ENCODE measurements around the gene PLXNA2.

The PLXNA2 gene

DNA sequence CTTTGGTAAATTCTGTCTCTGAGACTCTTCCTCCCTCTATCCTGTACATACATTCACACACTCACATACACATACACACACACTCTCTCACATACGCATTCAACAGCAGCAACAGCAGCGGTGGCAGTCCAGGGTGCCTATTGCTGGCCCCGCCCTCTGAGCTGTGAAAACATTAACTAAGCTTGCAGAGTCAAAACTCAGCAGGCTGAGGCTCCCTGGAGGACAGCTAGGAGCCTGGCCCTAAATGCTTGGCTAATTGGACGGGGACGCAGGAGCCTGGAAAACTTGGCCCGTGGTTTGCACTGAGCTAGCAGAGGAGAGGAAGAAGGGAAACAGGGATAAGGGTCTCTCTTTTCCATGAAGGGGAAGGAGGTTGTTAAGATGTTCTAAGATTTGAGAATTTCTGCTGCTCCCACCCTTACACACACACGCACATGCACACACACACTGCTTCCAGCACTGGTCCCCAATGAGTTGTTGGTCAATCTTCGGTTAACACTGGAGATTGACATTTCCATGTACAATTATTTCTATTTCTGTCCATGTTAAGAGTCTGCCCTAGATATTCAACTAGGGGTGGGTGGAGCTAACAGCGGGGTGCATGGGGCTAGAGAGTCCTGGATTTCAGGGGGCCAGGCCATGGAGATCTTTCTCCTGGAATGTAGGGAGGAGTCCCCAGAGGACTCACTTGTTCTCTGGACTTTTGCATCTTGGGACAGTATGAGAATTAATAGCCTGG, 94.2 kb downstream of the PLXNA2 start:
- in situ Hi-C loops (cut with MboI; ENCODE audit: low sequenced_read_pairs), result no loop called here

GRCh38 chr1:208149213-208149612, 95.0 kb downstream of the PLXNA2 start:
- in situ Hi-C loops (cut with MboI; ENCODE audit: low sequenced_read_pairs), result no loop called here

- in situ Hi-C loops (cut with MboI; ENCODE audit: low sequenced_read_pairs), result no loop called here
Measured at GRCh38 chr1:208148380-208148779, 95.8 kb downstream of the PLXNA2 start.

DNA sequence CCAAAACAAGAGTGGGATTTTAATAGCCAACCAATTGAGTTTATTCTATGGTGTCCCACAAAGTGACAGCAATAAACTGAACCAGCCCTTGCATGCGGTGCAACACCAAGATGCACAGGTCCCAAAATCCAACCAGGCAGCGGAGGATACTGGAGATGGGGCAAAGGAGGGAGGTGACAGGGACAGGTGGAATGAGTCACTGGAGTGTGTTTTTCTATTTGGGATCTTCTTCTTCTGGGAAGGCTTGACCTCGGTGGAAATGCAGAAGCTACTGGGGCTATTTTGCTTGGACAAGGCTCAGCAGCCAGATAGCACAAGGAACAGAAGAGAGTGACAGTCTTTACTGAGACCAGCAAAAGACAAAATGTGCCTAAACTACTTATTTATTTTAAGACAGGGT, 97.5 kb downstream of the PLXNA2 start:
- in situ Hi-C loops (cut with MboI; ENCODE audit: low sequenced_read_pairs), result no loop called here

GRCh38 chr1:208145167-208145566, 99.0 kb downstream of the PLXNA2 start:
- in situ Hi-C loops (cut with MboI; ENCODE audit: low sequenced_read_pairs), result no loop called here

GRCh38 chr1:208142590-208143382, 101.4 kb downstream of the PLXNA2 start:
- in situ Hi-C loops (cut with MboI; ENCODE audit: low sequenced_read_pairs), result no loop called here

DNA sequence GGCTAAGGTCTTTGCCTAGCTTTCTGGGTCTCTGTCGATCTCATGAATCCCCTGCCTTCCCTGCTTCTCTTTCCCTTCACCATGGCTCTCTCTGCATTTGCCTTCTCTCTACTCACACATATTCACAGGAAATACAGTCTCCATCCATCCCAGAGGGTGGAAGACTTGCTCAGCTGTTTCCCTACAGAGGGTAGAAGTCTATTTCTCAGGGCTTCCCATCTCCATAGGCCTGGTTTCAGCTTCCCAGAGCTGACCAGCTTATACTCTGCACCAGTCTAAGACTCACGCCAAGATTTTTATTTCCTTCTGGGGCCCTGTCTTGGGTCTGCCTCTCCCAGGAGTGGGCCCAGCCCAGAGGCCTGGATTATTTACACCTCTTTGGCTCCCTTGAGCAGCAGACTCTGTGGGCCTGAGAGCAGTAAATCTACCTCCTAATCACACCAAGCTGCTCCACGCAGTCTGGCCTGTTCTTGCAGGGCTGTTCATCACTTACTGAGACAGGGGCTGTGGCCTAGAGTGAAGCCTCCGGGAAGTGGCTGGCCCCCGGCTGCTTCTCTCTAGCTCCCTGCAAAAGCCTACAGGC, 102.5 kb downstream of the PLXNA2 start:
- in situ Hi-C loops (cut with MboI; ENCODE audit: low sequenced_read_pairs), result no loop called here

DNA sequence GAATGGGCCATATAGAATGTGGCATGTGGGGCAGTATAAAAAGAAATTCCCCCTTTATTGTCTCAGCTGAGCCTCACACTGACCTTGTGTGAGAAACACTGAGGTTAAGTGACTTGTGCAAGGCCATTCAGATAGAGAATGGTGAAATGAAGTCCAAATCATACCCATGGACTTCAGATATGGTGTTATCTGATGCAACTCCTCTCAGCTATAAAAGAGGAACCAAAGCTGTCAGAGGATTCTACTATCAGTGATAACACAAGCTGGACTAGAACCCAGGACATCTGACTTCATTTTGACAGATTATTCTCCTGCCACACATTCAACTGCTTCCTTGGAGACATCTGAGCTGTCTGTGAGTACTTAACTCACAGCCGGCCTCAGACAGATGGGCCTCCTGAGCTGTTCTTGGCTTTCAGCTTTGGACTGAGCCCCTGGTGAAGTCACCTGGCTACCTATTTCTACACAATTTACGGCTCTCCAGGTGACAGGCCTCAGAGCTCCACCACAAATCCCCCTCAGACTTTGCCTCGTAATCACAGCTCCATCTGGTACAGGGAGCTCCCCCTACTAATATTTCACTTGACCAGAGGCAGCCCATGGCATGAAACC, 104.6 kb downstream of the PLXNA2 start:
- in situ Hi-C loops (cut with MboI; ENCODE audit: low sequenced_read_pairs), result no loop called here

DNA sequence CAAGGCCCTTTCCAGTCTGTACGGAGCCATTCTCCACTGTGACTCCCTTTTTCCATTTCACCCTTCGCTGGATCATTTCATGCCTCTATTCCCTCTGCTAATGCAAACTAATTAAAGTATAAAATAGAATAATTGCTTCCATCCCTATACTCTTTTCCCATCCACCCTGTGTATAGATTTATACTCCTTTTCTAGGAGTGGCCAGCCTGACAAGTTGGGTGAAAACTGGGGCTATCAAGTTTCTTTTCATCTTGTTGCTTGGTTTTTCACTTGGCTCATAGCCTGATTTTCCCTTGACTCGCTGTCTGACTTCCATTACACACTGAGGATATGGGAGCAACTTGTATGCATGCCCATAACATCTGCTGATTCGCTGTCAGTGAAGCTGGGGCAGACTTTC, 107.0 kb downstream of the PLXNA2 start:
- in situ Hi-C loops (cut with MboI; ENCODE audit: low sequenced_read_pairs), result no loop called here

GRCh38 chr1:208136459-208137182, 107.6 kb downstream of the PLXNA2 start:
- in situ Hi-C loops (cut with MboI; ENCODE audit: low sequenced_read_pairs), result no loop called here

DNA sequence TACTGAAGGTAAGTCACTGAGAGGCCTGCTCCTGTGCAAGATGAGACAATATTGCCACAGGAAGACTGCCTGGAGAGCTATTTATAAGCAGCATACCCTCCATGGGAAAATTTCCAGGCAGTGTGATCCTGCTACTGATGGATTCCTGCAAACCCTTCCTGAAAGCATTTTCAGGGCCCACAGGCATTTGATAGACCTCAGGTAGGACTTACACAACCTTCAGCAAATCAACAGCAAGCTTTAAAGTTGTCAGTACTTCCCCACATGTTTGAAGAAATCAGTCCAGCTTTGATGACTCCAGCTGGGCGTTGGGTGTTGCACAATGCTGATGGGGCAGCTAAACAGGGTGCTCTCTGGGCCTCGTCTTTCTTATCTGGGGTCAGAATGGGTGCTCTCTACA, 108.8 kb downstream of the PLXNA2 start:
- in situ Hi-C loops (cut with MboI; ENCODE audit: low sequenced_read_pairs), result no loop called here

- in situ Hi-C loops (cut with MboI; ENCODE audit: low sequenced_read_pairs), result no loop called here
Measured at GRCh38 chr1:208134491-208134890, 109.7 kb downstream of the PLXNA2 start.

GRCh38 chr1:208133355-208133754, 110.8 kb downstream of the PLXNA2 start:
- in situ Hi-C loops (cut with MboI; ENCODE audit: low sequenced_read_pairs), result no loop called here

- in situ Hi-C loops (cut with MboI; ENCODE audit: low sequenced_read_pairs), result no loop called here
Measured at GRCh38 chr1:208132287-208132882, 111.8 kb downstream of the PLXNA2 start.

DNA sequence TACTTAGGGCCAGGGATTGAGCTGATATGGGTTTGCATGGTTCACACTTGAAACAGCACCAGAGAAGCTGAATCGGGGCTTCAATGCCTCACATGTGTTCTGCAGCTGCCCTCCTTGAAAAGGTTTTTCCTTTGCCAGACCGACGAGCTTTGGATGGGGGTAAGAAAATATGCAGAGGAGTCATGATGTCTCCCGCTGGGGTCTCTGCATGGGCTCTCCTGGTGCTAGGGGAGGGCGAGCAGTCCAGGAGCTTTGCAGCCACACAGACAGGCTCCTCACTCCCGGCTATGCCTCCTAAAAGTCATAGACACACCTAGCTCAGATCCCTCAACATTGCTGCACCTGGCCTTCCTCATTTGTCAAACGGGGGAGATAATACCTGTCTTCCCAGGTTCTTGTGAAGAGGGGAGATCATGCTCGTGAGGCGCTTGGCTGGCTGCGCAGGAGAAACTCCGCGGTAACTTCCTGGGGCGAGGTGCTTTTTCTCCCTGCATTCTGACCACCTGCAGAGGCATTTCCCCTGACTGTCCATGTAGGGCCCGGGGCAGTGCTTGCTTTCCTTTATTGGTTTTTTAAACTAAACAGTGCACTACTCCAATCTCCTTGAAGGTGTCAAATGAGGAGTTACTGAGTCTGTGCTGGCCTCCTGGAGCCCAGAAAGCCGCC, 112.4 kb downstream of the PLXNA2 start:
- in situ Hi-C loops (cut with MboI; ENCODE audit: low sequenced_read_pairs), result no loop called here

GRCh38 chr1:208129487-208129886, 114.7 kb downstream of the PLXNA2 start:
- in situ Hi-C loops (cut with MboI; ENCODE audit: low sequenced_read_pairs), result no loop called here

GRCh38 chr1:208129060-208129459, 115.1 kb downstream of the PLXNA2 start:
- in situ Hi-C loops (cut with MboI; ENCODE audit: low sequenced_read_pairs), result no loop called here

GRCh38 chr1:208127792-208128529, 116.2 kb downstream of the PLXNA2 start:
- in situ Hi-C loops (cut with MboI; ENCODE audit: low sequenced_read_pairs), result no loop called here

GRCh38 chr1:208127284-208127683, 116.9 kb downstream of the PLXNA2 start:
- in situ Hi-C loops (cut with MboI; ENCODE audit: low sequenced_read_pairs), result no loop called here
